HL-60 (cell line): ENCODE measurements around the gene TRIM72.
"Not testable (repeated sequence)": the region's sequence is repeated elsewhere in the genome, so short reads cannot be mapped to it uniquely, and the experiment has no call there.

Experiments
- DNase-seq, 2 experiments: peaks; one replicate each; pipeline ENCODE4 v3.0.0-alpha.2; 2010 to 2020; ENCODE audit warnings: low read depth in 1 of 2, low spot score in 1 of 2
- H3K27ac ChIP-seq: fragments of 250-450 bp; sonication (Bioruptor Pico); replicated peaks from 2 replicates; pipeline ENCODE4 v1.5.1; 2020; ENCODE audit warnings: mild to moderate bottlenecking, moderate library complexity
- H3K27me3 ChIP-seq: fragments of 250-450 bp; sonication (Bioruptor Pico); 2 replicates; pipeline ENCODE4 v1.5.1; 2021; ENCODE audit warnings: mild to moderate bottlenecking, moderate library complexity; ENCODE audit not compliant: insufficient read depth, poor library complexity, severe bottlenecking
- H3K4me3 ChIP-seq: replicated peaks from 2 replicates; pipeline ENCODE4 v1.5.1; 2011; ENCODE audit warnings: mild to moderate bottlenecking, control low read depth, low read length; ENCODE audit not compliant: insufficient read depth
- CTCF ChIP-seq: IDR thresholded peaks from one replicate; pipeline ENCODE4 v1.5.1; 2011; ENCODE audit warnings: low read length, control low read depth, inconsistent platforms; ENCODE audit not compliant: insufficient read depth
- GABPA ChIP-seq: IDR thresholded peaks from 2 replicates; pipeline ENCODE4 v1.6.1; 2012; ENCODE audit warnings: low read depth
- POLR2AphosphoS5 ChIP-seq: IDR thresholded peaks from 2 replicates; pipeline ENCODE4 v1.6.1; 2012; ENCODE audit warnings: low read depth
- REST ChIP-seq: IDR thresholded peaks from 2 replicates; pipeline ENCODE4 v1.6.1; 2012; ENCODE audit warnings: low read depth; ENCODE audit not compliant: insufficient replicate concordance
- SPI1 ChIP-seq: IDR thresholded peaks from 2 replicates; pipeline ENCODE4 v1.6.1; 2012; ENCODE audit warnings: low read depth, mild to moderate bottlenecking, borderline replicate concordance
- long read RNA-seq: library from polyadenylated mRNA; unstranded; transcript quantifications from one replicate; pipeline ENCODE4 v2.0.0, GENCODE V29; 2020

Gene TRIM72, protein sequence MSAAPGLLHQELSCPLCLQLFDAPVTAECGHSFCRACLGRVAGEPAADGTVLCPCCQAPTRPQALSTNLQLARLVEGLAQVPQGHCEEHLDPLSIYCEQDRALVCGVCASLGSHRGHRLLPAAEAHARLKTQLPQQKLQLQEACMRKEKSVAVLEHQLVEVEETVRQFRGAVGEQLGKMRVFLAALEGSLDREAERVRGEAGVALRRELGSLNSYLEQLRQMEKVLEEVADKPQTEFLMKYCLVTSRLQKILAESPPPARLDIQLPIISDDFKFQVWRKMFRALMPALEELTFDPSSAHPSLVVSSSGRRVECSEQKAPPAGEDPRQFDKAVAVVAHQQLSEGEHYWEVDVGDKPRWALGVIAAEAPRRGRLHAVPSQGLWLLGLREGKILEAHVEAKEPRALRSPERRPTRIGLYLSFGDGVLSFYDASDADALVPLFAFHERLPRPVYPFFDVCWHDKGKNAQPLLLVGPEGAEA
- long read RNA-seq, result 0 reads

- Histone ChIP-seq H3K27ac (no peak within 1 kb of the TSS), H3K4me3 (no peak within 1 kb of the TSS), H3K27me3 (peaks cover 29% of the 10 kb centered on the region)
- DNase-seq, result no peak
- peak; percentile 66 for TF ChIP-seq SPI1
- TF ChIP-seq GABPA, result no peak
These were observed at the start of gene TRIM72 for GRCh38 chr16:31213877-31214707. TRIM72 (plus strand) TSS chr16:31214119; CDS start chr16:31214739, 620 bp downstream.

GRCh38 chr16:31167315-31167714, 46.6 kb upstream of the TRIM72 start:
- H3K27me3 ChIP-seq, result no peaks in the 10 kb centered on the region
- DNase-seq, result no peak
- H3K27ac ChIP-seq, result no peak overlapping the region
- H3K4me3 ChIP-seq, result no peak overlapping the region
- TF ChIP-seq REST, result no peak
- no peak for TF ChIP-seq GABPA
- TF ChIP-seq SPI1, result no peak
- no peak for TF ChIP-seq CTCF
- no peak for TF ChIP-seq POLR2AphosphoS5

- no peak overlapping the region for H3K27ac ChIP-seq
- H3K27me3 ChIP-seq, result no peaks in the 10 kb centered on the region
- DNase-seq, result no peak
- TF ChIP-seq GABPA, result no peak
- H3K4me3 ChIP-seq, result no peak overlapping the region
These were observed 45.1 kb upstream of the TRIM72 start for GRCh38 chr16:31168848-31169247.

GRCh38 chr16:31170048-31170447, 43.9 kb upstream of the TRIM72 start:
- not testable (repeated sequence) for H3K27ac ChIP-seq

DNA sequence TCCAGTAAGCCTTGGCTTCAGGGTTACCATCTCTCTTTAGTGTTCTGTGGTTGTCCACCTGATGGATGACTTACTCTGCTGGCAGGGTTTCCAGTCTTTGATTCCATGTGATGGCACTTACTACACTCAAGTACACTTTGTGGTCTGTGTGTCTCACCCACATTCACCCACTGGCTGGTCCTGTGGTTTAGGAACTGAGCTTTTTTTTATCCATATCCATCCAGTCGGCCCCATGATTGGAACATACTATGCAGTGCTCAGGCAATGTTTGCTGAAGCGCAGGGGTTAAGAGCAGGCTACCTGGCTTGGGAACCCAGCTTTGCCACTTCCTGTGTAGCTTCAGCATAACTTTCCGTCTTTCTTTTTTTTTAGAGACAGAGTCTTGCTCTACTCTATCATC, 36.8 kb upstream of the TRIM72 start:
- no peak overlapping the region for H3K4me3 ChIP-seq
- TF ChIP-seq REST (no peak), GABPA (no peak), SPI1 (no peak), CTCF (no peak), POLR2AphosphoS5 (peak; percentile 89)
- DNase-seq, result peak; percentile 65 to 72
- H3K27ac ChIP-seq, result no peak overlapping the region
- no peaks in the 10 kb centered on the region for H3K27me3 ChIP-seq

More at GRCh38 chr16:31170048-31170447, 43.9 kb upstream of the TRIM72 start:
- H3K27me3 ChIP-seq, DNase-seq, H3K4me3 ChIP-seq: not testable (repeated sequence)
